SIG-M5 (cell line): ENCODE results near the gene RPA1.

Experiments
- DNase-seq: peaks from one replicate; lab custom pipeline; 2025; lab: John Stamatoyannopoulos, UW

Gene RPA1

GRCh38 chr17:1941272-1942065 lies 111.7 kb downstream of the RPA1 start:
- no peak for DNase-seq

DNA sequence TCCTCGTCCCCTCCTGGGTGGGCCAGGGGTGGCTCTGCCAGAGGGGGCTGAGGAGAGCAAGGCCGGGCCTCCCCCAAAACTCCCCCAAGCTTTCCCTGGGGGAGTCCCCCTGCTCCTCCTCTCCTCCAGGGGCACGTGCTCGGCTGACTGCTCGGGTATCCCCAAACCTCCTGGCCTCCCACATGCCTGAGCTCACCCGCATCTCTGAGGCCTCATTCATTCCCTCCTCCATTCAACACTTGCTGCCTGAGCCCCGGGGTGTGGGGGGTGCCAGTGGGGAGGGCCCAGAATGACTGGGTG lies 112.2 kb downstream of the RPA1 start:
- DNase-seq = no peak

- no peak for DNase-seq
Measured at GRCh38 chr17:1942666-1943435, 113.0 kb downstream of the RPA1 start.

DNA sequence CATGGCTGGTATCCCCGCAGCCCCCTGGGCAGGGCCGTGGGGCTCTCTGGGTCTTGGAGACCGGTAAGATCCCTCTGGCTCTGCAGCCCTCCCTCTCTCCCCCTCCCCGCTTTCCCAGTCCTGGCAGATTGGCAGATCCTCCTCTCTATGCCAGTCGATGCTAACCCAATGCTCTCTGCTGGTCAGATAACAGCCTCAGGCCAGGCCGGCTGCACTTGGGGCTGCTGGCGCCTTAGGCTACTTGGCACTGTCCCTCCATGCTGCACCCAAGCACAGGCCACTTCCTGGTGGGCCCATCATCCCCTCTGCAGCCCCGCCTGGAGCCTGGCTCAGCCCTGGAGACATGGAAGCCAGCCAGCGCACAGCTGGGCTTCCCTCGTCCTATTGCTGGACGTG lies 113.6 kb downstream of the RPA1 start:
- DNase-seq = no peak

GRCh38 chr17:1945621-1946020 lies 115.8 kb downstream of the RPA1 start:
- DNase-seq = no peak

DNA sequence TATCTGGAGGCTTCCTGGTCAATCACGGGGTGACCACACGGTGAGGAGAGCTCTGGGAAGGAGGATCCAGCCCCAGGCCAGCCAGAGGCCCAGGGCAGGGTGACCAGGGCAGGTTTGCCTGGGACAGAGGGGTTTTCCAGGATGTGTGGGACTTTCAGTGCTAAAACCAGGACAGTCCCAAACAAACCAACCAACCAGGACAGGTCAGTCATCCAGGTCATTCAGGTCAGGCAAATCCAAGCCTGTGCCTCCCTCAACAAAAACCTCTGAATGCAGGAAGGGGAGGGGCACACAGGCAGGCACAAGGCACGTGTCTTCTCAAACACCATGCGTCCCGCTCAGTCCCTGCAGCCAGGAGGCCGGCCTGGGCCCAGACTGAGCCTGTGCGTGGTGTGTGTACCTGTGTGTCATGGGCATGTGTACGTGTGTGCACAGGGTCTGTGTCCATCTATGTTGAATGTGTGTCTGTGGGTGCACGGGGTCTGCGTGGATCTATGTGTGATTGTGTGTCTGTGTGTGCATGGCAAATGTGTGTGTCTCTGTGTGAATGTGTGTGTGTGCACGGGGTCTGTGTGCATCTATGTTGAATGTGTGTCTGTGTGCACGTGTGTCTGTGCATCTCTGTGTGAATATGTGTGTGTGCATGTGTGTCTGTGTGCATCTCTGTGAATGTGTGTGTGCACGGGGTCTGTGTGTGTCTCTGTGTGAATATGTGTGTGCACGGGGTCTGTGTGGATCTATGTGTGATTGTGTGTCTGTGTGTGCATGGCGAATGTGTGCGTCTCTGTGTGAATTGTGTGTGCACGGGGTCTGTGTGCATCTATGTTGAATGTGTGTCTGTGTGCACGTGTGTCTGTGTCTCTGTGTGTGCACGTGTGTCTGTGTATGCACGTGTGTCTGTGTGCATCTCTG lies 116.5 kb downstream of the RPA1 start:
- DNase-seq = no peak

DNA sequence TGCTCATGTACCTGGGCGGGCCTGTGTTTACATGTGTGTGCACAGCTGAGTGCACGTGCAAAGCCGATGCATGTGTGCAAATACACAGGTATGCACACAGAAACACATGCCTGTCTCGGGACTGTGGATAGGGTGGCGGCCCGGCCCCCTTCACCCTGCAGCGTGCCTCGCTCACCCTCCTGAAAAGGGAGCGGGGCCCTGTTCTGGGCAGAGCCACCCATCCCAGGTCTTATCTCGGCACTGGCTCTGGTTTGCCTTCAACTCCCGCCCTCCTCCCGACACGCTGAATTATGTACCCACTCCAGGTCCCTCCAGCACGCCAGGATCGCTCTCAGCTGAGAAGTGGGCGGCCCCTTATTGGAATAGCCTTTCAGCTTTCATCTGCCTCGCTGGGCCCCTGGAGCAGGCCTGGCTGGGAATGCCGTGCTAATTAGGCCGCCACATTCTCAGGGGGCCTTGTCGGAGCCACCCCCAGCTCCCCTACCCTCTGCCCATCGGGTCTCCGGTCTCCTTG lies 117.5 kb downstream of the RPA1 start:
- DNase-seq = no peak

- DNase-seq = no peak
Measured at GRCh38 chr17:1947743-1948516, 118.1 kb downstream of the RPA1 start.

DNA sequence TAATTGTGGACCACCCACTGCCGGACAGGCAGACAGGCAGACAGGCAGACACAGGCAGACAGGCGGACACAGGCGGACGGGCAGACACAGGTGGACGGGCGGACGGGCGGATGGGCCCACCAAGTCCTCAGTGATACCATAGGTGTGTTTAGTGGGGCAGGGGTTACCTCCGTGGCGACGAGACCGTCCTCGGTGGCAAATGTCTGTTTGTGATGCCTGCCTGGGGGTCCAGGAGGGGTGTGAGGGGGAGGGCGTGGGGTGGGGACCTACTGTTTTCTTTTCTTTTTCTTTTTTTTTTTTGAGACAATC lies 118.7 kb downstream of the RPA1 start:
- DNase-seq = no peak
